Stimulated activated CD4-positive, alpha-beta T cell treated with anti-CD3 and anti-CD28 coated beads, Interleukin-4, amount 100 ng/mL, for 24 hours (primary cell): ENCODE results near the gene WWP2.
A peak's percentile ranks its signal among the peaks of the same experiment; 100 is the strongest.

Experiments
- DNase-seq: peaks from one replicate; pipeline ENCODE4 v3.0.0-alpha.2; 2020

The WWP2 gene

DNA sequence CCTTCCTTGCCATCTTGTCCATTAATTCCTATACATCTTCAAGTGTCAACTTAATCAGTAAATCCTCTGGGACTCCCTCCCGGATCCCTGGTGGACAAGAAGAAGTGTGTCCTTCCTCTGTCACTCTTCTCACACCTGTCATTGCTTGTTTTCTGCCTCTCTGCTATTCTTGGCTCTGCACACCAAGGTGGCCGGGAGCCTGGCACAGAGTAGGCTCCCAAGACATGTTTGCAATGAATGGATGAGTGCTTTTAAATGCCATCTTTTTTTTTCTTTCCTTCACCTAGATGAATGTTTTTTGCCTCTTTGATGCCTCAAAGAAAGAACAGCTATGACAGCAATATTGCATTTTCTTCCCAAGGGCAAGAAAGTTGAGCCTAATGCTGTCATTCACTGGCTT is 131.0 kb downstream of the WWP2 start:
- DNase-seq: no peak

DNA sequence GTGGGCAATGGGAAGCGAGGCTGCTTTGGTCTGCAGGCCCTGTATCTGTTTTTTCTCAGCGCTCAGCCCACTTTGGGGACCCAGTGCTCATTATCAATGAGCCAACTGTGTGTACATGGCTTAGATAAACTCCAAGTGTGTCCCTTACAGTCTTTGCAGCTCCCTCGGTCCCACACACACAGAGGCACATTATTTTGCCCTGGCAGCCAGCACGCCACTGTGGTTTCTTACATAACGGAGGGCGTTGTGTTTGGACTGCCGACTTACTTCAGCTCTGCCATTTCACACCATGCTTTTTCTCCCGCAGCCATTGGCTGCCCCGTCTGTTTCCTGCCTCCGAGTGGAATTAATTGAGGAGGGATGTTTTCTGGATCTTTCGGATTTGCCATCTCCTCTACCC is 132.5 kb downstream of the WWP2 start:
- no peak for DNase-seq

DNA sequence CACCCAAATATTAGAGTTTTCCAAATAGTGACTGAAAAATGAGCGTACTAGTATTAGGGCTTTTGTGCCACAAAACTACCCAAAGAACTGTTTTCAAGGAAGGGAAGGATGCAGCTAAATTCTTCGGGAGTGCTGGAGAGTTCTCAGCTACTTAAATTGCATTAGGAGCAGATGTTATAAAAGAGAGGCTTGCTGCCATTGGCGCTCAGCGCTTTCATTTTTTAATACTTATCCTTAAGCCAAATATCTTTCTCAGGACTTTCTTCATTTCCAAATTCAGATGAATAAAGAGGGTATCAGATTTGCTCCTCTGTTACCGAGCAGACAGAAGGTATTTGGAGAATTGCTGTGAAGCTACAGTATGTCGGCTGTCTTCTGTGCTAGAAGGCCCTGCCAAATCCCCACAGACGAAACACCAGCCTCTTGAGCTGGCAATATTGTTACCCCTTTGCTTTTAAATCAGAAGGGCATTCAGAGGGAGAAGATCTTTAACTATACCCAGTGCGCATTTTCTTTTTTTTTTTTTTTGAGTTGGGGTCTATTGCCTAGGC is 141.8 kb downstream of the WWP2 start:
- no peak for DNase-seq

DNA sequence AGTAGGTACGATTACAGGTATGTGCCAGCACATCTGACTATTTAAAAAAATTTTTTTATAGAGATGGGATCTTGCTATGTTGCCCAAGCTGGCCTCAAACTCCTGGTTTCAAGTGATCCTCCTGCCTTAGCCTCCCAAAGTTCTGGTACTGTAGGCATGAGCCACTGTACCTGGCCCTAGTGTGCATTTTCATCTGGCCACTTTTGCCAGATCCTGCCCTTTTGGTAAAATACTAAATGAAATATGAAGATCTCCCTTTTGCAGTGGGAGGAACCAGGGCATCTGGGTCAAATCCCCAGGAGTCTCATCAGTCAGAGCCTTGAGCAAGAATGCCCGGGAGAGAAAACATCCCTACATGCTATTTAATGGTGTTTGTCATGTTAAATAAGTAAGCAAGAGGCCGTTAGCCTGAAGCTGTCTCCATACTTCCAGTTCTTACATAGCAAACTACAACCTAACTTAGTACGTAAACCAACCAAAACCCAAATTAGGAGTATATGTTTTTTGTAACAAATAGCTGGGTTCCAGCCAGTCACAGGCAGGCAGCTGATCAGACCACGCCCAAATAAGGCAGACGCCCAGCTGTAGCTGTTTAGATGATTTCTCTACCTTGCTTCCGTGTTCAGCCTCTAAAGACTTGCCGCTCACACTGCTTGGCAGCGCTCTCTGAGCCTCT is 142.5 kb downstream of the WWP2 start:
- no peak for DNase-seq

DNA sequence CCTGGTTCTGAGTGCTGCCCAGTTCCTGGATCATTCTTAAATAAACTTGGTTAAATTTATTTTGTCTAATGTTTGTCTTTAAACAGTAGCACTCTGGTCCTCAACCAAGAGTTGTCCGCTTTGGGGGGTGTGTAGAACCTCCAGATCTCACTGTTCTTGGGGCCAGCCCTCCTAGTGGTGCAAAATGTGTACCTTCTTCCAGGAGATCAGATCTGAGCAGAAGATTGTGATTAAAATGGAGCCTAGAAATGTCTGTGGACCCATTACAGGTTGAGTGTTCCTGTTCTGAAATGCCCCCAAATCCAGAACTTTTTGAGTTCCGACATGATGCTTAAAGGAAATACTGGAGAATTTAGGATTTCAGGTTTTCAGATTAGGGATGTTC is 143.0 kb downstream of the WWP2 start:
- no peak for DNase-seq

DNA sequence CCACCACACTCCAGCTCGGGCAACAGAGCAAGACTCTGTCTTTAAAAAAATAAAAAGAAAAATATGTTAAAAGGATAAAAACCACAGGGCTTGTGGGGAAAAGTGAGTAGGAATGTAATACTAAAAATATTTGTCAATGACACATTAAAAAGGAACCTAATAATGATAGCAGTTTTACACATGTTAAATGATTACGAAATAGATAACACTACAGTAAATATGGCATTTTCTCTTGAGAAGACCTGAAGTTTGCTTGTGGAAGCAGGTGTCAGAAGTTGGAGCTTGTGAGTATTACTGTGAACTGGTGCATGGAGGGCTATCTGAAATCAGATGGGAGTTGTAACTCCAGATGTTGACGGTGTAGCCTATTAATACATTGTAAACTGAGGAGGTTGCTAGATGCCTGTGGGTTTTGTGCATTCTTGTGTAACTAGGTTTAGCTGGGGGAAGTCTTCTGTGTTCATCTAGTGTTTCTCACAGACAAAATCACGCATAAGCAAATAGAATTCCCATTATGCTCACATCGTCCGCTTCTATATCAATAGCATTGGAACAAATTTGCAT is 144.8 kb downstream of the WWP2 start:
- DNase-seq: no peak

DNA sequence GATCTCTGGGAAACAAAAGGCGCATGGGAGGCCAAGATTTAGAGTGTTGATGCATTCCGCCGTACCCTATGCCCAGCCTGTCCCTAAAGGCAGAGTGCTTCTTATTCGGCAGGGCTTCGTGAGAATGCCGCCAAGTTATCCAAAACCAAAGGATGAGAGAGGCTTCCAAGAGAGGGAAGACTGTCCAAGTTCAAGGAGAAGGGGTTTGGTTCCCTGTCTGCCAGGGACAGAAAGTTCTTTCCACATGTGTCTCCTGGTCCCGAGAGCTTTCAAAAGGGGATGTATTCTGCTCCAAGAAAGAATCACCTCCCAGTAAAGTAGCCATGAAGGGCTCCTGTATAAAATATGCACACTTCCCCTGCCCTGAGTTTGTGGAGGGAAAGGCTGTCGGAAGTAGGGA is 146.9 kb downstream of the WWP2 start:
- DNase-seq: no peak

DNA sequence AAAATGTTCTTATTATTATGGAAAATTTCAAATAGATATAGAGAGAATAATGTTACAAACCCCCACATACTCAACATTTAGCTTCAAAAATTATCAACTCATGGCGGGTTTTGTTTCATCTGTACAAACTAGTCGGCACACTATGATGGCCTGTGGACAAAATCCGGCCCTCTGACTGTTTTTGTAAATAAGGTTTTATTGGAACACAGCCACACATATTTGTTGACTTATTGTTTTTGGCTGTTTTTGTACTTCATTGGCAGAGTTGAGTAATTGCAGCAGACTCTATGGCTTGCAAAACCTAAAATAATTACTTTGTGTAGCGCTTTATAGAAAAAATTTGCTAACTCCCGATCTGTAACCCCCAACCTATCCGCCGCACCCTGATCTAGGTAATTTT is 147.6 kb downstream of the WWP2 start:
- no peak for DNase-seq

DNA sequence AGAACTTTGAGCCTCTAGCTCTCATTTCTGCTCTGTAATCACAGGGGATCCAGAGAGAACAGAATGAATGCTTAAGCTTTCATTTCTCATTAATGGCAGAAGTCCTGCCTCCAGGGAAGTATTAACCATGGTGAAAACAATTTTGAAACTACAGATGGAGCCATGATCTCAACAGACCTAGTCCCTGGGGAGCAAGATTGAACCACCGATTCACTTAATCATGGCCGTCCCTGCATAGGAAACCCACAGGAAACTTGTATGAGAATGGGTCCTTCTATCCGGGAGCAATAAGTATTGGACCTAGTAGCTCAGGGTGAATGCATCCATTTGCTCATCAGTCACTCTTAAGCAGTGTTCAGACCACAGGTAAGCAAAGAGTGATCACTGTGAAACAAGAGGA is 148.8 kb downstream of the WWP2 start:
- no peak for DNase-seq

DNA sequence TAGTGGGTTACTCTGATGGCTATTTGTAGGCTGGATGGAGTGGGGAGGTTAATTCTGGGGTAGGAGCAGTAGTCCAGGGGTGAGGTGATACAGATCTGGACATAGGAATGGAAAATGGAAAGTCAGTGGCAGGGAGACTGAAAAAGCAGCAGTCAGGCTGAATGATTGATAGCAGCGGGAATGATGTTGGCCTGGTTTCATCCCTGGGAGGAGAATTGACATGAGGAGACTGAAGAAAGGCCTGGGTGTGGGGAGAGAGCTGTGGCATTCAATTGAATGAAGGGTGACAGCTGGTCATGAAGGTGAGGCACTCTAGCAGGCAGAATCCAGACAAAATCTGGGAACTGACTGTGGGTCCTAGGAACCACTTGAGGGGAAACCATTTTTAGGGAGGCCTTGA is 154.3 kb downstream of the WWP2 start:
- no peak for DNase-seq

DNA sequence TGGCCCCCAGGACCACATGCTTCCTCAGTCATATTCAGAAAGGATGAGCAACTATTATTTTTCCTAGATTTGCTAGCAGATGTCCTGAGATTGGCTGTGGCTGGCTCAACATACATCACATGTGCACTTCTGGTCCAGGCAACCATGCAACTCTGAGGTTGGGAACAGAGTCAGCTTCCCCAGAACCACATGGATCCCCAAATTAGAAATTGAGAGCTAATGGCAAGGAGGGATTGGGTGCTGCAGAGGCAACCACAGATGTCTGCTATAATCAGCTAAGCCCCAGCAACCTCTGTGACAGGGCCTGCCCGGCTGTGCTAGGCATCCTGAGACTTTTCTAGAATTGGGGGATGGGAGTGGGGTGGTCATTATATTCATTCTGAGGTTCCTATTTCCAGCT is 155.2 kb downstream of the WWP2 start:
- DNase-seq: no peak

DNA sequence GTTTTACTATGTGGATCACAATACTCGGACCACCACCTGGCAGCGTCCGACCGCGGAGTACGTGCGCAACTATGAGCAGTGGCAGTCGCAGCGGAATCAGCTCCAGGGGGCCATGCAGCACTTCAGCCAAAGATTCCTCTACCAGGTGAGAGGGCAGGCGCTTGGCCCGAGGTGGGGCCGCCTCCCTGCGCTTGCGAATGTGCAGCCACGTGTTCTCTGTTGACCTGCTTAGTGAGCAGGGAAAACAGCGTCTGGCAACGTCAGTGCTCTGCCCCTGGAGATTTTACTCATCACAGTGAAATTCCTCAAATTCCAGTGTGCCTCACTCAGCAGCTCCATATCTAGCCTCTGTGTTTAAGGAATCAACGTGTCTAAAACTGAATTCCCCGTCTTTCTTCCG is 155.6 kb downstream of the WWP2 start:
- no peak for DNase-seq

DNA sequence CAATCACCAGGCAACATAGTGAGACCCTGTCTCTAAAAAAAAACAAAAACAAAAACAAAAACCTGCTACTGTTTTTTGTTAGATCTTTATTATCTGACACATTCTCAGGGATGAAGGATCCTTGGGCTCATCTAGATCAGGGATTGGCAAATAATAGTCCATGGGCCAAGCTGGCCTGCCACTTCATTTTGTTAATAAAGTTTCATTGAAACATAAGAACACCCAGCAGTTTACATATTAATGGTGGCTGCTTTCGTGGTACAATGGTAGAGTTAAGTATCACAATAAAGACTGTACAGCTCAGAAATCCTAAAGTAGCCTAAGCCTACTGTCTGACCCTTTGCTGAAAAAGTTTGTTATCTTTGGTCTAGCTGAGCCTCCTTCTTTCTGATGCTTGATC is 156.1 kb downstream of the WWP2 start:
- DNase-seq: no peak

DNA sequence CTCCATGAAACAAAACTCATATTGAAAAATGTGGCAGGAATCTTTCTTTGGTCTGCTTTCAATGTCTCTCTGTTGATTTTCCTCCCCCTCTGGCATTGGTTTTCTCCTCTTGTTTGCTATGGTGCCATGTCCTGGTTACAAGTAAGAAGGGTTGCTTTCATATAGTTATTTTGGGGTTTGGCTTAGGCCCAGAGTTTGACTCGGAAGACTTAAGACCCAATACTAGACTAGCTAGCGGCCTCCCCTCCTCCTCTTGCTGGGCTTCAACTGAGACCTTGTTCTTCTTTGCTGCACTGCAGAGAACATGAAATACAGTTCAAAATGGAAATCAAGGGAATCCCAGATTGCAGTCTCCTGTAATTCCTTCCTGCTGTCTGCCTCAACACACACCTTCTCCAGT is 159.0 kb downstream of the WWP2 start:
- no peak for DNase-seq

DNA sequence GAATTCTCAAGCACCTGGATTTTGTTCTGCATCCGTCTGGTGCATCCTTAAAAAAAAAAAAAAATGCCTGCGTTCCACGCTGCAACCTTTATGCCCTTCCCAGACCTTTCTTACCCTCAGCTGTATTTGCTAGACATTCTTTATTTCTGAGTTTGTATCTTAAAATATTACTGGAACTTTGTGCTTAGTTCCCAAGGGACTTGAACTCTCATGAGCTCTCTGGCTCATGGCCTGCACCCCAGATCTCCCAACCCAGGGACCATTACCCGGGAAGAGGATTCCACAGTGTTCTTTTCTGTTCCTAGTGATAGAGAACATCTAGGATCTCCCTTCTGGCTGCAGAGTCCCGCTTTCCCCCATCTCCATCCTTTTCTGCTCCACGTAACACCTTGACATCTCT is 160.1 kb downstream of the WWP2 start:
- DNase-seq: no peak

DNA sequence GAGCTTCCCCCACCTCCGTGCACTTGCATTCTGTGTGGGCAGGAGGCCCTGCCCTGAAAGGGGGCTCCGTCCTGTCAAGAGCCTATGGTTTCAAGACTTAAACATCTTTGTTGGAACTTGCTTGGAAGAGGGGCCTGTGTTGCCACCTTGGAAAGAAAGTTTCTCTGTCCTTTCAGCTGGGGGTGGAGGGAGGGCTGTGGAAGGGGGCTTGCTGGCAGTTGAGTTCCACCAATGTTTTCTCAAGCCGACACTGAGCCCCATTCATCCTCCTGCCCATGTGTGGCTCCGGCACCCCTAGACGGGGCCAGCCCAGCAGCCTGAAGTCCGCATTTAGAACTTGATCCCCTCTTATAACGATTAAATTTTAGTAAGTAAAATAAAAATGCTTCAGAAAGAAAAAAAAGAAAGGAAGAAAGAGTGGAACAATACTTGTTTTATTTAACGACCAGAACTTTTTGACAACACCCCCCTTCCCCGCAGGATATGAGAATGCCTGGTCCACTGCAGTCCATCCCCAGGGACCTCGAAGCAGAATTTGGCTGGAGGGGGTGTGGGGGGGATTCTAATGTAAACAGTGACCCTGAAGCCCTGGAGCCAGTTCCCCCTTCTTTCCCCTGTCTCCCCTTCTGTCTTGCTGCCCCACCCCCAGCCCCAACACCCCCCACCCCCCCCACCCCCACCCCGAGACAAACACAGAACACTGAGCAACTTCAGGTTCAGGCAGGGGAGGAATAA is 162.1 kb downstream of the WWP2 start:
- DNase-seq: no peak

DNA sequence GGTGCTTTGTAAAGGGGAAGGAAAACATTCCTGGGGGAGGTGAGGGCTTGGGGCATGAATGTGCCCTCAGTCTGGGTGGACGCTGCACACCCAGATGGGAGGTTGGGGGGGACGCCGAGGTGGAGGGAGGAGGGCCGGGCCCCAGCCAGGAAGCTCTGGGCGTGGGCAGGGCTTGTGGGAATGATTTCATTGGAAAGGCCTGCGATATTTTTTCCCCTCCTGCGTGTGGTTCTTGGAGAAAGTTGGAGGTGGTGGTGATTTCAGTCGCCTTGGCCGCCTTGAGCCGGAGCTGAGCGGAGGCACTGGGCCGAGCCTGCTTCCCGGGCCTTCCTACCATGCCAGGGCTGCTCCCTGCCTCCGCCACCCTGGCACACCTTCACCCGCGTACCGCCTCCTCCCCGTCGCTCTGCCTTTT is 162.7 kb downstream of the WWP2 start:
- DNase-seq: no peak

DNA sequence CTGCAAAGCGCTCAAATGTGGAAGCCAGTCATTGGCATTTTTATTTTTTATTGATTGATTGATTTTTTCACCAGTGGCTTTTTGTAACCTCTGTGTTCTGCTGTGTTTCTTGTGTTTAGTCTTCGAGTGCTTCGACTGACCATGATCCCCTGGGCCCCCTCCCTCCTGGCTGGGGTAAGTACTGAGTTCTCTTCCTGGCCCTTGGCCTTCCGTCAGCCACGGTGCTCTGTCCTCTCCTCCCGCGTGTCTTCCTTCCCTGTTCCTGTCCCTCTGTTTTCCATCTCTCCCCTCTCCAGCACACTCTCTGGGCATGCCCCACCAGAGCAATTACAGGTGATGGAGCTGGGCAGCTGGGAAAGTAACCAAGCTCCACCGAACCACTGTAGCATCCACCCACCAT is 163.2 kb downstream of the WWP2 start:
- DNase-seq: no peak

DNA sequence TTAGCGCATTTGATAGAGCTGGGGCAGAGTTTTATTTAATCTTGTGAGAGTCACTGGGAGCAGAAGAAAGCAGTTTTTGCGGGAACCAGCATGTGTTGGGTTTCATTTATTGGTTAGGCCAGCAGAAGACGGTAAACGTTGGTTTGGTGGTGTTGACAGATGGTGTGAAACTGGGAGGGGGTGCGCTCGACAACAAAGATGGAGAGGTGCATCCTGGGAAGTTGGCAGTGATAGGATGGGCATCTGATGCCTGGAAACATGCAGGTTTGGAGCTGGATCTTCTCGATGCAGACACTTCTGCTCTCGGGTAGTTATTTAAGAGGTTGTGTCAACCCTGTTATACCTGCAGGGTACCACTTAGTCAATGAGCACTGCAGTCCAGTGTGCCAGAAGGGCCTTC is 164.1 kb downstream of the WWP2 start:
- no peak for DNase-seq

DNA sequence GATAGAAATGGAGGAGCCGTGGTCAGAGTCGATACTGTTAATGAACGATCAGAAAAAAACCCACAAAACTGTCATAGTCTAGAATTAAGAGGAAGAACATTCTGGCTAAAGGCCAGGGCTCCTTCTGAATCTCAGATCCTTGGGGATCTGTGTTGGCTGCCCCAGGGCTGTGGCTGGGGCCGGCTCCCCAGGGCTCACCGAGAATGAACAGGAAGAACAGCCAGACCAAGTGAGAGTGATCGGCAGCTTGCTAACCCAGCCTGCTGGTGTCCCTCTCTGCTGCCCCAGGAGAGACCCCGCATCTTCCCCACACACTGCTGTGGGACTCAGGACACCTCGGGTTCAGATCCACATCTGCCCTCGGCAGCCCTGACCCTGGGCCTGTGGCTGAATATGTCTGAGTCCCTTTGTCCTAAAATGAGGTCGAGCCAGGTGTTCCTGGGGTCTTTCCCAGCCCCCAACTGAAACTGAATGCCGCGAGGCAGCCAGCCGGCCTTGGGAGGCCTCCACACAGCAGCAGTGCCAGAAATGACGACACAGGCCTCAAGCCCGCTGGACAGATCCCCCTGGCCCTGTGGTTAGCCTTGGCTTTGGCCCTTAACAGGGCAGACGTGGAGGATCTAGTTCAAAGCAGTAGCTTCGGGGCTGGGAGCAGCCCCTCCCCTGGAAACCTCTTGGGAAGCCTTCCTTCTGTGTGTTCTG is 165.1 kb downstream of the WWP2 start:
- no peak for DNase-seq

DNA sequence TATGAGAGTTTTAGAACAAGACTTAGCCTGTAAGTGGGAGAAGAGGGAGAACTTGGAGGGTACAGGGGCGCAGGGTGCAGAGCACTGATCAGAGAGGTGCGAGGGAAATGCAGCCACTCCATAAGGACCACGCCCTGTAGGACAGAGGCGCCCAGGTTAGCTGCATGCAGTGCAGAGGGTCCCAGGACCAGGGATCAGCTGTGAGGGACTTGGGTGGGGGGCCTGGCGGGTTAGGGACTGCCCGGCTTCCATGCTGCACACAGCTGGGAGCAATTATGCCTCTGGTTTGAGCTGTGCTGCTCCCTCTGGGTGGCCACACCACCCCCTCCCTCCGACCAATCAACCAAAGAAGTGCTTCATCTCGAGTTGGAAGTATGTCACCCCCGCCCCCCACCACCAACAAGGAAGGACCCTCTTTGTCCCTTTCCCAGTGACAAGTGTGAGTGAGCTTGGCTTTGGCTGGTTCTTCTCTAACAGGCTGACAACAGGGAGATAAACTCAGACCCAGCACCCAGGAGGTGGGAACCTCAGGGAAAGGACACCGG is 166.8 kb downstream of the WWP2 start:
- DNase-seq: no peak

DNA sequence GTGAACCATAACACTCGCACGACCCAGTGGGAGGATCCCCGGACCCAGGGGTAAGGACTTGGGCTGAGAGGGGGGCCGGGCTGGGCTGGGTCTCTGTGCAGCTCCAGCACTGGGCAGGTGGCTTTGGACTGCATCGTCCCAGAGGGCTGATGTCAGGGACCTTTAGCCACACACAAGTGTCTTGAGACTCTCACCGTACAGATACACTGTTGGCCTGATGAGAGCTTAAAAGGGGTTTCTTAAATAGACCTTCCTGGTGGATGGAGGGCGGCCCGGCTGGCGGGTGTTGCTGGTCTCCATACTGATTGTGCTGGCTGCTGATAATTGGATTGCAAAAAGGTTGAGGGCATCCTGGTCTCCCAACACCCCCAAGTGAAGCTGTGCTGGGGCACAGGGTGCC is 167.3 kb downstream of the WWP2 start:
- DNase-seq: no peak

DNA sequence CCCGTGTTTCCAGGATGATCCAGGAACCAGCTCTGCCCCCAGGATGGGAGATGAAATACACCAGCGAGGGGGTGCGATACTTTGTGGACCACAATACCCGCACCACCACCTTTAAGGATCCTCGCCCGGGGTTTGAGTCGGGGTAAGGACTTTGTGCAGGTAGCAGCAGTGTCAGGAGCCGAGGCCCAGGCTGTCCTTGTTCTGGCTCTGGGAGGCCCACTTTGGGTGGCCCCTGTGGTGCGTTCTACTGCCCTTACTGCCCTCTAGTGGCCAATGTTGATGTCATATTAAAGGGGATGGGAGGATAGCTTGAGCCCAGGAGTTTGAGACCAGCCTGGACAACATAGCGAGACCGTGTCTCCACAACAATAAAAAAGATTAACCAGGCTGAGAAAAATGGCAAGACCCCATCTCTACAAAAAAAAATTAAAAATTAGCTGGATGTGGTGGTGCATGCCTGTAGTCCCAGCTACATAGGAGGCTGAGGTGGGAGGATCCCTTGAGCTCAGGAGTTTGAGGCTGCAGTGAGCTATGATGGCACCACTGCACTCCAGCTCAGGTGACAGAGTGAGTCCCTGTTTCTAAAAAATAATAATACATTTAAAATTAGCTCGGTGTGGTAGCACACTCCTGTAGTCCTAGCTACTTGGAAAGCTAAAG is 168.1 kb downstream of the WWP2 start:
- peak; percentile 56 for DNase-seq
